CD4-positive, alpha-beta T cell (primary cell): Measurements from ENCODE around the gene TMEM164. TPM values are rescaled to one million over a fixed set of nuclear protein-coding genes. Genes with fewer than 3 reads are reported as not detected.

Source experiments
- ATAC-seq: fragments of 200-7000 bp; cut with Tn5 transposase; one replicate; pipeline ENCODE4 v1.10.0; 2022; ENCODE audit warnings: mild to moderate bottlenecking; ENCODE audit not compliant: poor library complexity
- CTCF ChIA-PET: fragments of 350-600 bp; sonication (Branson Sonifier 250); formaldehyde crosslinking; loops from one replicate; lab custom pipeline; 2021; ENCODE audit warnings: antibody characterized with exemption, inconsistent platforms; lab: Charles Lee
- POLR2A ChIA-PET: fragments of 350-600 bp; sonication (Branson Sonifier 250); formaldehyde crosslinking; loops from one replicate; lab custom pipeline; 2021; ENCODE audit warnings: antibody characterized with exemption, inconsistent platforms; lab: Charles Lee
- DNase-seq, 14 experiments: peaks; one replicate each; pipeline ENCODE4 v3.0.0-alpha.2; 2013 to 2020; ENCODE audit warnings: mixed read lengths in 2 of 14
- H3K27ac ChIP-seq, 2 donors: one replicate each; pipeline versions ENCODE4 v1.5.1 to v1.7.0; 2013; ENCODE audit warnings: low read length in 2 of 2, low read depth in 1 of 2, mild to moderate bottlenecking in 1 of 2
- H3K27me3 ChIP-seq, 2 experiments: 1 replicate in 1 of 2; 2 replicates in 1 of 2; pipeline versions ENCODE4 v1.6.1 to v1.7.0; 2013; ENCODE audit warnings: low read length in 2 of 2, control low read depth in 1 of 2, mild to moderate bottlenecking in 1 of 2, moderate library complexity in 1 of 2; ENCODE audit not compliant: insufficient read depth in 2 of 2, control insufficient read depth in 1 of 2
- H3K36me3 ChIP-seq: one replicate; pipeline ENCODE4 v1.6.1; 2013; ENCODE audit warnings: low read length, control low read depth; ENCODE audit not compliant: insufficient read depth
- H3K4me1 ChIP-seq: one replicate; pipeline ENCODE4 v1.6.1; 2013; ENCODE audit warnings: low read length, control low read depth; ENCODE audit not compliant: insufficient read depth
- H3K4me3 ChIP-seq: one replicate; pipeline ENCODE4 v1.5.1; 2013; ENCODE audit warnings: mild to moderate bottlenecking, low read length, moderate library complexity
- H3K9me3 ChIP-seq, 2 experiments: 1 replicate in 1 of 2; 2 replicates in 1 of 2; pipeline versions ENCODE4 v1.6.1 to v1.7.0; 2013; ENCODE audit warnings: low read length in 2 of 2, mild to moderate bottlenecking in 2 of 2, control low read depth in 1 of 2, moderate library complexity in 1 of 2; ENCODE audit not compliant: control insufficient read depth in 1 of 2, insufficient read depth in 1 of 2
- H3K27ac Mint-ChIP-seq: one replicate; pipeline ENCODE4 v1.8.0; 2020; ENCODE audit warnings: mixed read lengths
- H3K27me3 Mint-ChIP-seq: one replicate; pipeline ENCODE4 v1.8.0; 2021; ENCODE audit warnings: mixed read lengths
- H3K36me3 Mint-ChIP-seq: one replicate; pipeline ENCODE4 v1.8.0; 2021; ENCODE audit warnings: low read depth, mixed read lengths
- H3K4me1 Mint-ChIP-seq: one replicate; pipeline ENCODE4 v1.8.0; 2021; ENCODE audit warnings: low read depth, mixed read lengths
- H3K4me3 Mint-ChIP-seq: one replicate; pipeline ENCODE4 v1.8.0; 2020; ENCODE audit warnings: mild to moderate bottlenecking, mixed read lengths
- H3K9me3 Mint-ChIP-seq: one replicate; pipeline ENCODE4 v1.8.0; 2020; ENCODE audit warnings: mixed read lengths
- intact Hi-C, 2 experiments: fragments of 100-400 bp; cut with DNase I in 1 of 2; cut with micrococcal nuclease in 1 of 2; formaldehyde crosslinking; loops; one replicate each; pipeline versions ENCODE4 v1.15.1 to v1.9.0; 2023 to 2025; cut with DNase I, micrococcal nuclease
- total RNA-seq, 174 experiments: library from RNA in 2 of 174; stranded (reverse) in 2 of 174; gene quantifications; one replicate each; pipeline ENCODE4 v1.2.3 and lab custom pipeline; 2021 to 2026
- TF ChIP-seq, protein P1 (sequence below): fragments of 200-600 bp; IDR thresholded peaks from one replicate; pipeline ENCODE4 v1.8.0; 2022; ENCODE audit warnings: antibody characterized with exemption, mild to moderate bottlenecking

Gene TMEM164
- total RNA-seq, 2 experiments from 2014 or later = 11.1 to 13.4 TPM

DNA sequence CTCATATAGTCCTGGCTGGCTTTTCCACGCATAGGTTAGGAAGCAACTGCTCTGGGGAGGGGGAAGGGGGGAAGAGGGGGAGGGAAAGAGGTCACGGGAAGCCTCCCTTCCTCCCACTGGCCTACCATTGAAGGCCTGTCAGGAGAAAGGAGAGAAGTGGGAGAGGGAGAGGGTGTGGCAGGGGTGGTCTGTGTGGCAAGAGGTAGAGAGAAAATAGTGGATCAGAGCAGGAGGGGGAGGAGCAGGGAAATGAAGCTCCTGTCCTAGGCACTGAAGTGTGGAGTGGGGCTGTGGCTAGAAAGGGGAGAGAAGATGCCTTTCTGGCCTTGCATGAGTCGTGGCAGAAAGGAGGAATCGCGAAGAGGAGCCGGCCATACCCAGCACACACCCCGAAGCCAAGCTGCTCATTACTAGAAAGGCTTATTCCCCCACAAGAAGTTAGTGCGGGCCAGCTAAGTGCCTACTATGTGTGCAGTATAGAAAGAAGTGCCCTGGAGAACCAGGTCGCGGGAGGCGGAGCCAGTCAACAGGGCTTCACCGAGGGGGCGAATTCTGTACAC lies 1.1 kb upstream of the TMEM164 start:
- ChIA-PET POLR2A (interaction anchor here (1.1 to 1.6 kb wide), 4 partner anchors 10 to 1679 kb away, joined by 3 to 5 read pairs (median 4); partner anchors contain the start of gene ALG13), CTCF (no interaction called here)
- no peak overlapping the region for H3K27ac ChIP-seq
- H3K4me1 ChIP-seq = peaks cover 27% of the 10 kb centered on the region
- H3K36me3 Mint-ChIP-seq = peaks cover 12% of the 10 kb centered on the region
- H3K36me3 ChIP-seq = no peaks in the 10 kb centered on the region
- peak overlapping the region; percentile 84 for H3K27ac Mint-ChIP-seq
- H3K9me3 Mint-ChIP-seq = no peaks in the 10 kb centered on the region
- intact Hi-C loops = loop anchor here in 1 of 2 experiments (5.0 kb wide), 4 partner anchors 270 to 1680 kb away; partner anchors contain the start of genes ACSL4, ALG13 and NXT2
- TF ChIP-seq, protein P1, sequence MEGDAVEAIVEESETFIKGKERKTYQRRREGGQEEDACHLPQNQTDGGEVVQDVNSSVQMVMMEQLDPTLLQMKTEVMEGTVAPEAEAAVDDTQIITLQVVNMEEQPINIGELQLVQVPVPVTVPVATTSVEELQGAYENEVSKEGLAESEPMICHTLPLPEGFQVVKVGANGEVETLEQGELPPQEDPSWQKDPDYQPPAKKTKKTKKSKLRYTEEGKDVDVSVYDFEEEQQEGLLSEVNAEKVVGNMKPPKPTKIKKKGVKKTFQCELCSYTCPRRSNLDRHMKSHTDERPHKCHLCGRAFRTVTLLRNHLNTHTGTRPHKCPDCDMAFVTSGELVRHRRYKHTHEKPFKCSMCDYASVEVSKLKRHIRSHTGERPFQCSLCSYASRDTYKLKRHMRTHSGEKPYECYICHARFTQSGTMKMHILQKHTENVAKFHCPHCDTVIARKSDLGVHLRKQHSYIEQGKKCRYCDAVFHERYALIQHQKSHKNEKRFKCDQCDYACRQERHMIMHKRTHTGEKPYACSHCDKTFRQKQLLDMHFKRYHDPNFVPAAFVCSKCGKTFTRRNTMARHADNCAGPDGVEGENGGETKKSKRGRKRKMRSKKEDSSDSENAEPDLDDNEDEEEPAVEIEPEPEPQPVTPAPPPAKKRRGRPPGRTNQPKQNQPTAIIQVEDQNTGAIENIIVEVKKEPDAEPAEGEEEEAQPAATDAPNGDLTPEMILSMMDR = no peak
- peak overlapping the region; percentile 97 for H3K4me3 Mint-ChIP-seq
- peak overlapping the region; percentile 53 for H3K4me3 ChIP-seq
- ATAC-seq (no peak), DNase-seq (no peak)
- no peaks in the 10 kb centered on the region for H3K27me3 Mint-ChIP-seq
- H3K27me3 ChIP-seq = no peaks in the 10 kb centered on the region
- no peaks in the 10 kb centered on the region for H3K9me3 ChIP-seq
- H3K4me1 Mint-ChIP-seq = peaks cover 41% of the 10 kb centered on the region

DNA sequence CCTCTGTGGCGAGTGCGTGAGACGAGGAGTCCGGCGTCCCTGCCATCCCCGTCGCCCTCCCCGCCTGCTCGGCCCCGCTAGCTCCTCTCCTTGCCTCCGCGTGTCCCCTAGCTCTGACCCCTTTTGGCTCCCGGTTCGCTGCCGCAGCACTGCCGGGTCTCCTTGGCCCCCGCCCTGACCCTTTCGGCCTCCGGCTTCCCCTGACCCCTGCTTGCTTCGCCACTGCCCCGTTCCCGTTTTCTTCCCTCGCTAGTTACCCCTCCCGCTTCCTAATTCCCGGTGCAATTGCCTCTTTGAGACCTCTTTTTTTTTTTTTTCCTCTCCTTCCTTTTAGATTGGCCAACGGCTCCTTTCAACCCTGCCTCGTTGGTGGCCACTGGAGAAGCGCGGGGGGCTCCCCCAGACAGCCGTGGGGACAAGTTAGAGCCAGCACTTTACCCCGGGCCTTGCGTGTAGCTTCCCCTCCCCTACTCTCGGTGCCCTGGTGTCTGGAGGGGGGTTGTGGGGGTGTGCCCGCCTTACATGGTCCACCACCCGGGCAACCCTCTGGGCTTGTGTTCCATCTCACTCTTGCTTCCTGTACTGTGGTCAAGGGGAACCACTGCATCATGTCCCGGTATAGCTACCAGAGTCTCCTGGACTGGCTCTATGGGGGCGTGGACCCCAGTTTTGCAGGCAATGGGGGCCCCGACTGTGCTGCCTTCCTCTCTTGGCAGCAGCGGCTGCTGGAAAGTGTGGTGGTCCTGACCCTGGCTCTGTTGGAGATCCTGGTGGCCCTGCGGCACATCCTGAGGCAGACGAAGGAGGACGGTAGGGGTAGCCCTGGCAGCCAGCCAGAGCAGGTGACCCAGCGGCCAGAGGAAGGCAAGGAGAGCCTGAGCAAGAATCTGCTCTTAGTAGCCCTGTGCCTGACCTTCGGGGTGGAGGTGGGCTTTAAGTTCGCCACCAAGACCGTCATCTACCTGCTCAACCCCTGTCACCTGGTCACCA lies 548 bp downstream of the TMEM164 start:
- peak overlapping the region; percentile 81 for H3K4me3 ChIP-seq
- no peak overlapping the region for H3K27ac ChIP-seq
- peaks cover 3% of the 10 kb centered on the region for H3K36me3 ChIP-seq
- peaks cover 27% of the 10 kb centered on the region for H3K4me1 ChIP-seq
- Mint-ChIP-seq H3K36me3 (peaks cover 12% of the 10 kb centered on the region), H3K4me1 (peaks cover 44% of the 10 kb centered on the region), H3K4me3 (peak overlapping the region; percentile 94), H3K9me3 (no peaks in the 10 kb centered on the region), H3K27ac (peak overlapping the region; percentile 76), H3K27me3 (no peaks in the 10 kb centered on the region)
- DNase-seq (peak in 5 of 14 experiments; percentile 1 to 31 (median 17)), ATAC-seq (peak; percentile 2)
- ChIA-PET POLR2A (interaction anchor here (0.8 to 1.2 kb wide), 2 partner anchors 143 to 314 kb away, joined by 3 read pairs; partner anchors contain the start of gene AMMECR1), CTCF (no interaction called here)
- intact Hi-C loops = loop anchor here in 1 of 2 experiments (5.0 kb wide), 4 partner anchors 271 to 1679 kb away; partner anchors contain the start of genes ACSL4, ALG13 and NXT2
- no peaks in the 10 kb centered on the region for H3K27me3 ChIP-seq
- TF ChIP-seq, protein P1 = no peak
- H3K9me3 ChIP-seq = no peaks in the 10 kb centered on the region

- Histone ChIP-seq H3K4me3 (no peak overlapping the region), H3K36me3 (peaks cover 6% of the 10 kb centered on the region), H3K27ac (no peak overlapping the region), H3K4me1 (peaks cover 27% of the 10 kb centered on the region), H3K9me3 (no peaks in the 10 kb centered on the region), H3K27me3 (no peaks in the 10 kb centered on the region)
- H3K4me1 Mint-ChIP-seq = peaks cover 48% of the 10 kb centered on the region
- TF ChIP-seq, protein P1 = no peak
- H3K4me3 Mint-ChIP-seq = peak overlapping the region; percentile 94
- ATAC-seq (no peak), DNase-seq (no peak)
- intact Hi-C loops = loop anchor here in 1 of 2 experiments (5.0 kb wide), 4 partner anchors 272 to 1678 kb away; partner anchors contain the start of genes ACSL4, ALG13 and NXT2
- H3K9me3 Mint-ChIP-seq = no peaks in the 10 kb centered on the region
- ChIA-PET POLR2A (no interaction called here), CTCF (no interaction called here)
- H3K36me3 Mint-ChIP-seq = peaks cover 12% of the 10 kb centered on the region
- no peaks in the 10 kb centered on the region for H3K27me3 Mint-ChIP-seq
- H3K27ac Mint-ChIP-seq = peak overlapping the region; percentile 76
Observed at GRCh38 chrX:110004215-110004614, 1.3 kb downstream of the TMEM164 start.
